GM23338 (cell line): ENCODE measurements around the gene ANKRD23. TPM values are rescaled to one million over a fixed set of nuclear protein-coding genes. Genes with fewer than 3 reads are reported as not detected.

Source experiments
- ATAC-seq: fragments of 200-7000 bp; cut with Tn5 transposase; 3 replicates; pipeline ENCODE4 v1.9.1; 2020
- DNase-seq: peaks from one replicate; pipeline ENCODE4 v3.0.0-alpha.2; 2015; ENCODE audit warnings: low spot score
- H2AFZ ChIP-seq: fragments of 200-600 bp; sonication (generic); 2 replicates; pipeline ENCODE4 v1.8.0; 2016; ENCODE audit warnings: antibody characterized with exemption, mild to moderate bottlenecking, moderate library complexity
- H3F3A ChIP-seq: fragments of 200-600 bp; sonication (generic); replicated peaks from 2 replicates; pipeline ENCODE4 v1.8.0; 2017; ENCODE audit warnings: antibody characterized with exemption, mixed run types, low read depth
- H3K27ac ChIP-seq: fragments of 200-600 bp; sonication (generic); 2 replicates; pipeline ENCODE4 v1.6.1; 2016; ENCODE audit warnings: low read depth
- H3K27me3 ChIP-seq: fragments of 200-600 bp; sonication (generic); 2 replicates; pipeline ENCODE4 v1.8.0; 2016; ENCODE audit warnings: mild to moderate bottlenecking, mixed run types, moderate library complexity; ENCODE audit not compliant: insufficient read depth
- H3K36me3 ChIP-seq: fragments of 200-600 bp; sonication (generic); 2 replicates; pipeline ENCODE4 v1.8.0; 2016; ENCODE audit warnings: mild to moderate bottlenecking; ENCODE audit not compliant: insufficient read depth
- H3K4me1 ChIP-seq: fragments of 200-600 bp; sonication (generic); 2 replicates; pipeline ENCODE4 v1.8.0; 2016; ENCODE audit warnings: mild to moderate bottlenecking, moderate library complexity; ENCODE audit not compliant: insufficient read depth
- H3K4me2 ChIP-seq: fragments of 200-600 bp; sonication (generic); 2 replicates; pipeline ENCODE4 v1.7.1; 2017; ENCODE audit warnings: mixed run types
- H3K4me3 ChIP-seq: fragments of 200-600 bp; sonication (generic); 2 replicates; pipeline ENCODE4 v1.6.1; 2016; ENCODE audit warnings: mixed run types
- H3K79me2 ChIP-seq: fragments of 200-600 bp; sonication (generic); replicated peaks from 2 replicates; pipeline ENCODE4 v1.8.0; 2017; ENCODE audit warnings: mild to moderate bottlenecking; ENCODE audit not compliant: insufficient read depth
- H3K9me2 ChIP-seq: fragments of 200-600 bp; sonication (generic); 2 replicates; pipeline ENCODE4 v1.8.0; 2017; ENCODE audit not compliant: insufficient read depth
- H4K20me1 ChIP-seq: fragments of 200-600 bp; sonication (generic); replicated peaks from 2 replicates; pipeline ENCODE4 v1.8.0; 2017; ENCODE audit warnings: mild to moderate bottlenecking; ENCODE audit not compliant: insufficient read depth
- H3K27ac Mint-ChIP-seq: 2 replicates; pipeline ENCODE4 v1.8.0; 2020; ENCODE audit warnings: inconsistent platforms, mild to moderate bottlenecking, moderate library complexity, mixed read lengths
- H3K27me3 Mint-ChIP-seq: 3 replicates; pipeline ENCODE4 v1.8.0; 2022; ENCODE audit warnings: low read depth, mild to moderate bottlenecking, moderate library complexity, mixed read lengths, inconsistent platforms; ENCODE audit not compliant: insufficient read depth, poor library complexity
- H3K36me3 Mint-ChIP-seq: 3 replicates; pipeline ENCODE4 v1.8.0; 2021; ENCODE audit warnings: low read depth, mild to moderate bottlenecking, inconsistent platforms, moderate library complexity, mixed read lengths
- H3K4me1 Mint-ChIP-seq: 3 replicates; pipeline ENCODE4 v1.8.0; 2020; ENCODE audit warnings: mild to moderate bottlenecking, inconsistent platforms, mixed read lengths
- H3K4me3 Mint-ChIP-seq: 3 replicates; pipeline ENCODE4 v1.8.0; 2021; ENCODE audit warnings: moderate library complexity, mild to moderate bottlenecking, inconsistent platforms, mixed read lengths
- H3K9me3 Mint-ChIP-seq: 3 replicates; pipeline ENCODE4 v1.8.0; 2020; ENCODE audit warnings: moderate library complexity, mild to moderate bottlenecking, inconsistent platforms, mixed read lengths
- ETS1 ChIP-seq: IDR thresholded peaks from 2 replicates; pipeline ENCODE4 v1.6.1; 2016; ENCODE audit warnings: antibody characterized with exemption
- EZH2 ChIP-seq: fragments of 200-600 bp; sonication (generic); IDR thresholded peaks from one replicate; pipeline ENCODE4 v1.8.0; 2017; ENCODE audit warnings: antibody characterized with exemption, mild to moderate bottlenecking, low read depth; ENCODE audit not compliant: unreplicated experiment
- EZH2phosphoT487 ChIP-seq: fragments of 200-600 bp; sonication (generic); IDR thresholded peaks from one replicate; pipeline ENCODE4 v1.8.1; 2018; ENCODE audit warnings: antibody characterized with exemption; ENCODE audit not compliant: unreplicated experiment
- JUNB ChIP-seq: IDR thresholded peaks from one replicate; pipeline ENCODE4 v1.6.1; 2016; ENCODE audit warnings: antibody characterized with exemption; ENCODE audit not compliant: unreplicated experiment
- POLR2AphosphoS5 ChIP-seq: IDR thresholded peaks from 2 replicates; pipeline ENCODE4 v1.6.1; 2016; ENCODE audit warnings: antibody characterized with exemption, low read depth
- ZNF114 ChIP-seq: fragments of 250-450 bp; sonication (Bioruptor Pico); IDR thresholded peaks from 2 replicates; pipeline ENCODE4 v1.5.0; 2020; ENCODE audit warnings: mild to moderate bottlenecking, moderate library complexity
- ZNF331 ChIP-seq: fragments of 250-450 bp; sonication (Bioruptor Pico); IDR thresholded peaks from 2 replicates; pipeline ENCODE4 v1.5.0; 2020; ENCODE audit warnings: low read depth, mild to moderate bottlenecking, moderate library complexity
- polyA plus RNA-seq: library from polyadenylated mRNA; unstranded; fragments of >200 nt; fragmentation: Nextera tagmentation; extraction: Ambion mirVana; gene quantifications from 2 replicates; pipeline ENCODE4 v1.2.1, GENCODE V29; 2016
- total RNA-seq: library from RNA; depleted of rRNA; stranded (reverse); fragments of >200 nt; shearing (Covaris generic); gene quantifications from 2 replicates; pipeline ENCODE4 v1.2.3, GENCODE V29; 2014
- TF ChIP-seq, protein P1 (sequence below), 2 experiments: fragments of 200-600 bp in 1 of 2; sonication (generic) in 1 of 2; conservative IDR thresholded peaks; 2 replicates each; pipeline versions ENCODE4 v1.5.1 to v1.6.1; 2016 to 2017; ENCODE audit warnings: antibody characterized with exemption in 2 of 2, low read depth in 2 of 2, mild to moderate bottlenecking in 2 of 2, moderate library complexity in 1 of 2
- TF ChIP-seq, protein P2 (sequence below): fragments of 250-450 bp; sonication (Bioruptor Pico); IDR thresholded peaks from 2 replicates; pipeline ENCODE4 v1.5.0; 2020; ENCODE audit warnings: mild to moderate bottlenecking, moderate library complexity
- TF ChIP-seq, protein P3 (sequence below): IDR thresholded peaks from one replicate; pipeline ENCODE4 v1.6.1; 2018; ENCODE audit warnings: antibody characterized with exemption; ENCODE audit not compliant: unreplicated experiment

ANKRD23 gene
- total and polyA plus RNA-seq, 2 experiments from 2014 or later, result 4.0 to 5.0 TPM

GRCh38 chr2:96807127-96807471, 36.7 kb downstream of the ANKRD23 start (continued):
- TF ChIP-seq POLR2AphosphoS5 (no peak), ETS1 (no peak), EZH2phosphoT487 (no peak), EZH2 (no peak), JUNB (no peak)
- TF ChIP-seq, protein P1, sequence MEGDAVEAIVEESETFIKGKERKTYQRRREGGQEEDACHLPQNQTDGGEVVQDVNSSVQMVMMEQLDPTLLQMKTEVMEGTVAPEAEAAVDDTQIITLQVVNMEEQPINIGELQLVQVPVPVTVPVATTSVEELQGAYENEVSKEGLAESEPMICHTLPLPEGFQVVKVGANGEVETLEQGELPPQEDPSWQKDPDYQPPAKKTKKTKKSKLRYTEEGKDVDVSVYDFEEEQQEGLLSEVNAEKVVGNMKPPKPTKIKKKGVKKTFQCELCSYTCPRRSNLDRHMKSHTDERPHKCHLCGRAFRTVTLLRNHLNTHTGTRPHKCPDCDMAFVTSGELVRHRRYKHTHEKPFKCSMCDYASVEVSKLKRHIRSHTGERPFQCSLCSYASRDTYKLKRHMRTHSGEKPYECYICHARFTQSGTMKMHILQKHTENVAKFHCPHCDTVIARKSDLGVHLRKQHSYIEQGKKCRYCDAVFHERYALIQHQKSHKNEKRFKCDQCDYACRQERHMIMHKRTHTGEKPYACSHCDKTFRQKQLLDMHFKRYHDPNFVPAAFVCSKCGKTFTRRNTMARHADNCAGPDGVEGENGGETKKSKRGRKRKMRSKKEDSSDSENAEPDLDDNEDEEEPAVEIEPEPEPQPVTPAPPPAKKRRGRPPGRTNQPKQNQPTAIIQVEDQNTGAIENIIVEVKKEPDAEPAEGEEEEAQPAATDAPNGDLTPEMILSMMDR (conservative IDR thresholded peaks at IDR 0.05; ENCODE audit: low read depth in 2 of 2), result no peak

- Histone ChIP-seq H3K4me3 (no peak overlapping the region), H3K4me1 (no peaks in the 10 kb centered on the region), H3K27me3 (no peaks in the 10 kb centered on the region), H4K20me1 (no peaks in the 10 kb centered on the region), H3K79me2 (no peaks in the 10 kb centered on the region), H2AFZ (no peak overlapping the region), H3K4me2 (no peak overlapping the region), H3F3A (no peaks in the 10 kb centered on the region; the same call in 1 of the 2 replicates), H3K9me2 (no peaks in the 10 kb centered on the region), H3K27ac (no peak overlapping the region), H3K36me3 (no peaks in the 10 kb centered on the region)
- DNase-seq (no peak), ATAC-seq (no peak)
- H3K4me1 Mint-ChIP-seq, result no peaks in the 10 kb centered on the region
- H3K36me3 Mint-ChIP-seq, result peaks cover 13% of the 10 kb centered on the region; the same call in 2 of the 3 replicates
- peaks cover 6% of the 10 kb centered on the region; the same call in 1 of the 3 replicates for H3K9me3 Mint-ChIP-seq
- peaks cover 2% of the 10 kb centered on the region for H3K27me3 Mint-ChIP-seq
- H3K27ac Mint-ChIP-seq, result no peak overlapping the region
- H3K4me3 Mint-ChIP-seq, result no peak overlapping the region
- no peak for TF ChIP-seq EZH2phosphoT487
- TF ChIP-seq, protein P2, sequence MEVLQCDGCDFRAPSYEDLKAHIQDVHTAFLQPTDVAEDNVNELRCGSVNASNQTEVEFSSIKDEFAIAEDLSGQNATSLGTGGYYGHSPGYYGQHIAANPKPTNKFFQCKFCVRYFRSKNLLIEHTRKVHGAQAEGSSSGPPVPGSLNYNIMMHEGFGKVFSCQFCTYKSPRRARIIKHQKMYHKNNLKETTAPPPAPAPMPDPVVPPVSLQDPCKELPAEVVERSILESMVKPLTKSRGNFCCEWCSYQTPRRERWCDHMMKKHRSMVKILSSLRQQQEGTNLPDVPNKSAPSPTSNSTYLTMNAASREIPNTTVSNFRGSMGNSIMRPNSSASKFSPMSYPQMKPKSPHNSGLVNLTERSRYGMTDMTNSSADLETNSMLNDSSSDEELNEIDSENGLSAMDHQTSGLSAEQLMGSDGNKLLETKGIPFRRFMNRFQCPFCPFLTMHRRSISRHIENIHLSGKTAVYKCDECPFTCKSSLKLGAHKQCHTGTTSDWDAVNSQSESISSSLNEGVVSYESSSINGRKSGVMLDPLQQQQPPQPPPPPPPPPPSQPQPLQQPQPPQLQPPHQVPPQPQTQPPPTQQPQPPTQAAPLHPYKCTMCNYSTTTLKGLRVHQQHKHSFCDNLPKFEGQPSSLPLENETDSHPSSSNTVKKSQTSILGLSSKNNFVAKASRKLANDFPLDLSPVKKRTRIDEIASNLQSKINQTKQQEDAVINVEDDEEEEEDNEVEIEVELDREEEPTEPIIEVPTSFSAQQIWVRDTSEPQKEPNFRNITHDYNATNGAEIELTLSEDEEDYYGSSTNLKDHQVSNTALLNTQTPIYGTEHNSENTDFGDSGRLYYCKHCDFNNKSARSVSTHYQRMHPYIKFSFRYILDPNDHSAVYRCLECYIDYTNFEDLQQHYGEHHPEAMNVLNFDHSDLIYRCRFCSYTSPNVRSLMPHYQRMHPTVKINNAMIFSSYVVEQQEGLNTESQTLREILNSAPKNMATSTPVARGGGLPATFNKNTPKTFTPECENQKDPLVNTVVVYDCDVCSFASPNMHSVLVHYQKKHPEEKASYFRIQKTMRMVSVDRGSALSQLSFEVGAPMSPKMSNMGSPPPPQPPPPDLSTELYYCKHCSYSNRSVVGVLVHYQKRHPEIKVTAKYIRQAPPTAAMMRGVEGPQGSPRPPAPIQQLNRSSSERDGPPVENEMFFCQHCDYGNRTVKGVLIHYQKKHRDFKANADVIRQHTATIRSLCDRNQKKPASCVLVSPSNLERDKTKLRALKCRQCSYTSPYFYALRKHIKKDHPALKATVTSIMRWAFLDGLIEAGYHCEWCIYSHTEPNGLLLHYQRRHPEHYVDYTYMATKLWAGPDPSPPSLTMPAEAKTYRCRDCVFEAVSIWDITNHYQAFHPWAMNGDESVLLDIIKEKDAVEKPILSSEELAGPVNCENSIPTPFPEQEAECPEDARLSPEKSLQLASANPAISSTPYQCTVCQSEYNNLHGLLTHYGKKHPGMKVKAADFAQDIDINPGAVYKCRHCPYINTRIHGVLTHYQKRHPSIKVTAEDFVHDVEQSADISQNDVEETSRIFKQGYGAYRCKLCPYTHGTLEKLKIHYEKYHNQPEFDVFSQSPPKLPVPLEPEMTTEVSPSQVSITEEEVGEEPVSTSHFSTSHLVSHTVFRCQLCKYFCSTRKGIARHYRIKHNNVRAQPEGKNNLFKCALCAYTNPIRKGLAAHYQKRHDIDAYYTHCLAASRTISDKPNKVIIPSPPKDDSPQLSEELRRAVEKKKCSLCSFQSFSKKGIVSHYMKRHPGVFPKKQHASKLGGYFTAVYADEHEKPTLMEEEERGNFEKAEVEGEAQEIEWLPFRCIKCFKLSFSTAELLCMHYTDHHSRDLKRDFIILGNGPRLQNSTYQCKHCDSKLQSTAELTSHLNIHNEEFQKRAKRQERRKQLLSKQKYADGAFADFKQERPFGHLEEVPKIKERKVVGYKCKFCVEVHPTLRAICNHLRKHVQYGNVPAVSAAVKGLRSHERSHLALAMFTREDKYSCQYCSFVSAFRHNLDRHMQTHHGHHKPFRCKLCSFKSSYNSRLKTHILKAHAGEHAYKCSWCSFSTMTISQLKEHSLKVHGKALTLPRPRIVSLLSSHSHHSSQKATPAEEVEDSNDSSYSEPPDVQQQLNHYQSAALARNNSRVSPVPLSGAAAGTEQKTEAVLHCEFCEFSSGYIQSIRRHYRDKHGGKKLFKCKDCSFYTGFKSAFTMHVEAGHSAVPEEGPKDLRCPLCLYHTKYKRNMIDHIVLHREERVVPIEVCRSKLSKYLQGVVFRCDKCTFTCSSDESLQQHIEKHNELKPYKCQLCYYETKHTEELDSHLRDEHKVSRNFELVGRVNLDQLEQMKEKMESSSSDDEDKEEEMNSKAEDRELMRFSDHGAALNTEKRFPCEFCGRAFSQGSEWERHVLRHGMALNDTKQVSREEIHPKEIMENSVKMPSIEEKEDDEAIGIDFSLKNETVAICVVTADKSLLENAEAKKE (CRISPR knock-in tag), result no peak
- no peak for TF ChIP-seq POLR2AphosphoS5
- no peak for TF ChIP-seq ZNF114
- TF ChIP-seq ZNF331 (CRISPR knock-in tag), result no peak
- TF ChIP-seq ETS1, result no peak
- TF ChIP-seq EZH2, result no peak
- TF ChIP-seq, protein P3, sequence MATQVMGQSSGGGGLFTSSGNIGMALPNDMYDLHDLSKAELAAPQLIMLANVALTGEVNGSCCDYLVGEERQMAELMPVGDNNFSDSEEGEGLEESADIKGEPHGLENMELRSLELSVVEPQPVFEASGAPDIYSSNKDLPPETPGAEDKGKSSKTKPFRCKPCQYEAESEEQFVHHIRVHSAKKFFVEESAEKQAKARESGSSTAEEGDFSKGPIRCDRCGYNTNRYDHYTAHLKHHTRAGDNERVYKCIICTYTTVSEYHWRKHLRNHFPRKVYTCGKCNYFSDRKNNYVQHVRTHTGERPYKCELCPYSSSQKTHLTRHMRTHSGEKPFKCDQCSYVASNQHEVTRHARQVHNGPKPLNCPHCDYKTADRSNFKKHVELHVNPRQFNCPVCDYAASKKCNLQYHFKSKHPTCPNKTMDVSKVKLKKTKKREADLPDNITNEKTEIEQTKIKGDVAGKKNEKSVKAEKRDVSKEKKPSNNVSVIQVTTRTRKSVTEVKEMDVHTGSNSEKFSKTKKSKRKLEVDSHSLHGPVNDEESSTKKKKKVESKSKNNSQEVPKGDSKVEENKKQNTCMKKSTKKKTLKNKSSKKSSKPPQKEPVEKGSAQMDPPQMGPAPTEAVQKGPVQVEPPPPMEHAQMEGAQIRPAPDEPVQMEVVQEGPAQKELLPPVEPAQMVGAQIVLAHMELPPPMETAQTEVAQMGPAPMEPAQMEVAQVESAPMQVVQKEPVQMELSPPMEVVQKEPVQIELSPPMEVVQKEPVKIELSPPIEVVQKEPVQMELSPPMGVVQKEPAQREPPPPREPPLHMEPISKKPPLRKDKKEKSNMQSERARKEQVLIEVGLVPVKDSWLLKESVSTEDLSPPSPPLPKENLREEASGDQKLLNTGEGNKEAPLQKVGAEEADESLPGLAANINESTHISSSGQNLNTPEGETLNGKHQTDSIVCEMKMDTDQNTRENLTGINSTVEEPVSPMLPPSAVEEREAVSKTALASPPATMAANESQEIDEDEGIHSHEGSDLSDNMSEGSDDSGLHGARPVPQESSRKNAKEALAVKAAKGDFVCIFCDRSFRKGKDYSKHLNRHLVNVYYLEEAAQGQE, result no peak
These were observed 37.2 kb downstream of the ANKRD23 start for GRCh38 chr2:96806468-96807126.
